Hematopoietic multipotent progenitor cell (in vitro differentiated cells): ENCODE data around the gene AAK1. TPM values are rescaled to one million over a fixed set of nuclear protein-coding genes. Genes with fewer than 3 reads are reported as not detected.
A peak's percentile ranks its signal among the peaks of the same experiment; 100 is the strongest.
"Not testable (repeated sequence)": the region's sequence is repeated elsewhere in the genome, so short reads cannot be mapped to it uniquely, and the experiment has no call there.

Experiments
- DNase-seq, 3 donors: peaks; one replicate each; pipeline ENCODE4 v3.0.0-alpha.2; 2011 to 2015; ENCODE audit warnings: low read depth in 2 of 3, low spot score in 2 of 3
- total RNA-seq: library from RNA; depleted of rRNA; stranded (reverse); fragments of >200 nt; gene quantifications from one replicate; pipeline ENCODE4 v1.2.3, GENCODE V29; 2012

The AAK1 gene
- total RNA-seq, 1 donor, result 17.2 TPM

DNA sequence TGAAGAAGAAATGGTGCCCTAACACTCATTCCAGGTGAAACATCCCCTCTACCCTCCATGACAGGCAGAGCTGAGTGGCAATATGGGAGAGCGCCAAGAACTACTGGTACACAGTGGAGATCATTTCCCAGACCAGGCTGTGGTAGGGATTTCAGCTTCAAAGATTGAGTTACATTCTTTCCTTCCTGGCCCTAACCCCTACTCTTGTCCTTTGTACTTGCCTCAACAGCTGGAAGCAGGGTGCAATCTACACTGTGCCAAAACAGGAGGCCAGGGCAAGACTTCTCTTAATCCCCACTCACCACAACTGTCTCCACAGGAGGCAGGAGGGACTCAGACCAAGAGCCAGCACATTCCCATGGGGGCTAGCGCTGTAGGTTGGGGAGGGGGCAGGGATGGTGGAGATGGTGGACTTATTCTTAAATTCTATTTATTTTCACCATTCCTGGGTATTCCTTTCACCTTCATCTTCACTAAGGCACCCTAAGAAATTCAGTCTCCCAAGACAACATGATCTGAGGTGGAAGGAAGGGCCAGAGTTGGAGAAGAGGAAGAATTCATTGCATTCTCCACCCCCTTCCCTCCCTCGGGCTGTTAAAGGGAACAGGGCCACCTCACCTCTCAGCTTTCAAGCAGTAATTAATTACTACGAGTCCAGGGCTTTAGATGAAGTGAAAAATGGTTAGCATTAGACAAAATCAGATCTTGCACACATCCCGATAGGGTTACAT lies 65.9 kb downstream of the AAK1 start:
- no peak for DNase-seq

DNA sequence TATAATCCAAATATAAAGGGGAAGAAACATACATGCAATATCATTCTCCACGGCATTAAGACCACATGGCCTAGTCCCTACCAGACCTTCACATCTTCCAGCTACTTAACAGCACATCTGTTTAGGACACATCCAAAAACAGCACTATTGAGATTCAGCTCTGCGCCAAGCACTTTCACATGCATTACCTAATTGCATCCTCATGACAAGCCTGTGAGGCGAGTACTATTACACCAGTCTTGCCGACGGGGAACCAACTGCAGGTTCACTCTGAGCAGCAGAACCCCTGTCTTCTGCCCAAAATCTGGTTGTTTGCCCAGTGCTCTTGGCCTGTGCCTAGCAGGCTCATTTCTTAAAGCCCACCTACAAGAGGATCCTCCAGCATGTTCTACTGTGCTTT lies 66.7 kb downstream of the AAK1 start:
- no peak for DNase-seq

DNA sequence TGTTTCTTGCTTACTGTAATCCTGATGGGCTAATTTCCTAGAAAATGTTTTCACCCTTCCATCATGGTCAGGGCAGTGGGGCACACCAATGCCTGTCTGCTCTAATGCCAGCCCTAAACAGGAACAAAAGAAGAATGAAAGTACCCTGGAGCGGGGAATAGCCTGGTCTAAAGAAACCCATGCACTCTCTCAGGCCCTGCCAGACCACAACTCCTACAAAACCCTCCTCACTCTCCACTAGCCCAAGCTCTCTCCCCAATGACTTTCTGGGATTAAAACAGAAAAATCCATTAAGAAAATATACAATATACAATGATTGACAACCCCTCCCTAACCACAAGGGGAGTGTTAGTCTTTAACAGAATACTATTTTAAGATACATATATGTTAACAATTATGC lies 67.6 kb downstream of the AAK1 start:
- no peak for DNase-seq

DNA sequence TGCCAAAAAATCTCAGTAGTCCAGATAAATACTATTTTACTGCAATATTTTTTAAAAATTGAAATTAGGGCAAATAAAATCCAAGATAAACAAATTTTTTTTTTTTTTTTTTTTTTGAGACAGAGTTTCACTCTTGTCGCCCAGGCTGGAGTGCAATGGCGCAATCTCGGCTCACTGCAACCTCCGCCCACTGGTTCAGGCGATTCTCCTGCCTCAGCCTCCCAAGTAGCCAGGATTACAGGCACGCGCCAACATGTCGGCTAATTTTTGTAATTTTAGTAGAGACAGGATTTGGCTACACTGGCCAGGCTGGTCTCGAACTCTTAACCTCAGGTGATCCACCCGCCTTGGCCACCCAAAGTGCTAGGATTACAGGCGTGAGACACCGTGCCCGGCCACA lies 68.2 kb downstream of the AAK1 start:
- DNase-seq, result not testable (repeated sequence)

DNA sequence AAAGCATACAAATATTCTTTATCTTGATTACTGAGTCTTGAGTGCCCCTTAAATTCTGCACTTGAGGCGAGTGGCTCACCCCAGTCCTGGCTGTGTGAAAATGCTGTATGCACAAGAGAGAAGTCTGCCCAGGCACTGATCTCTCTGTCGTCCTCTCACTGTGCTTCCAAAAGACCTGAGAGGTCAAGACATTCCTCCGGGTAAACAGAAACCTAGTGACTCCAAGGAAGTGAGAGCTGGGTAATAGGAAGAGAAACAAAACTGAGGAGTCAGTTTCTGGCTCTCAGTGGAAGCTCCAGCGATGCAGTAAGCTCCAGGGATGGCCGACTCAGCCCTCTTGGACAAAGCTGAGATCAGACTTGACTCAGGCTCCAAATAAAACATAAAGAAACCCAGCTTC lies 70.9 kb downstream of the AAK1 start:
- DNase-seq, result no peak

DNA sequence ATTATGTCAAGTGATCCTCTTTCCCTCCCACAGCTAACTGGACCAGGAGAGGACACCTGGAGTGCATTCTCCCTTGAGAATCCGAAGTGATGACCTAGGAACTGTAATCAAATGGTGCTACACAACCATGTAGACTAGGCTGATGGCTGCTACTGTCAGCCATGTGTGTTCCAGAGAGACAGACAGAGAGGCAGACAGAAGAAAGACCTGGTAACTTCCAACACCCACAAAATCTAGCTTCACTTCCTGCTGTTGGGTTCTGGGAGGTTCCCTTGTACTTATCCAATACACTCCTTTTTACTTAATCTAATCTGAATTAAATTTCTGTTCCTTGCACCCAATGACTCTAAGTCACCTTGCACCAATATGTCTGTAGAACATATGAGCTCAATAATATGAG lies 72.3 kb downstream of the AAK1 start:
- no peak for DNase-seq

DNA sequence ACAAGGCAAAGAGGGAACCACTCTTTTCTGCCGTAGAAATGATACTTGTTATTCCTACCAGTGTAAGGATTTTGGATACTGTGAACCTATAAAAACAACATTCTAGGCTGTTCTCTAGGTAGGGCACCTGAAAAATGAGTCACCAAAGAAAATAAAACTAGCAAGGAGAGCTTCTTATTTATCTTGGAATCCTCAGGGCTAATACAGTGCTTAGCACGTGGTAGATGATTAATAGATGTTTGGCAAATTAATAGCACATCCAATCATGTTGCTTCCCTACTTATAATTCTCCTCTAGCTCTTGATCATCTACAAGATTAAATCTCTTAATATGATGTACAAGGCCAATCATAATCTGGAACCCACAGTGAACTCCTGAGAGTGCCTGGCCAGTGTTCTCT lies 73.1 kb downstream of the AAK1 start:
- no peak for DNase-seq

DNA sequence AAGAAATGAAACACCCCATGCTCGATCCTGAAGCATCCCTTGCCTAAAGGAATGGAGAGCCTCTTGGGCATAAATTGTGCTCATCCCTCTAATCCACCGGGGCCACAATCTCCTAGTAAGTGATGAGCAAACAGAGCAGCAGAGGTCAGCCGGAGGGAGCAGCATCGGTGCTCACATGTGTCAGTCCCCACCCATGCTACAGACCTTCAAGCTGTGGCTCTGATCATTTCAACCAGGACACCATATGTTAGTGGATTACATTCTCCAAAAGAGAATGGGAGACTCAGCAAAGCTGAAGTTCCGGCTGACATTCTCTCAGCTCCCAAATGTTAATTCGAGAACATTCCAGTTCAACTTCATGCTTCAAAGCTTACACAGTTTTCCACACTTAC lies 75.6 kb downstream of the AAK1 start:
- DNase-seq, result no peak

DNA sequence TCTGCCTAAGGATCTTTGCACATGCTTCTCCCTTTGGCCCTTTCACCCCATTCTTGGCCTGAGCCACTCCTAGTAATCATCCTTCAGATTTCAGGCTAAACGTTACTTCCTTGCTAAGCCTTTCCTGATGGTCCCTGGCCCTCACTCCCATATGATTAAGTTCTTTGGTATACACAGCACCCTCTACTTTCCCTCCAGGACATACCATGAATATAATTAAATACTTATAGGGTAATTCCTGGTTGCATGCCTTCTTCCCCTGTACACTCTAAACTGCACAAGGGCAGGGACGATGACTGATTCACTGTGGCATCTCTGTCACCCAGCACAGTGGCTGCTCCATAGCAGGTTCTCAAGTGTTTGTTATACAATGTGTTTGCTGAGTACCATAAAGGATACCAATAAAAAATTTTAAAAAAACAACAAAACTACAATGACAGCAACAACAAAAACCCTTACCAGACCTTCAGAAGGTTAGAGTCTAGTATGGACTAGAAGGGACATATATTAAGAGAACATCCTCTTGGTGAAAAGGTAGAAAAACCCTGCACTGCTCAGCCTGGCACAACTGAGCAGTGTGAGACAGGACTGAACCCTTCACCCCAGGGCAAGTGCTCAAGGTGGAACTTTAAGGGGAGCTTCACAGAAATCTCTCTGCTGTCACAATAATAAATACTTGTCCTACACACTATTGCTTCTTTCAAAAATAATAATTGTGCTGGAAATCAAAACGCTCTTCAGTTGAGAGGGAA lies 76.2 kb downstream of the AAK1 start:
- DNase-seq, result no peak

DNA sequence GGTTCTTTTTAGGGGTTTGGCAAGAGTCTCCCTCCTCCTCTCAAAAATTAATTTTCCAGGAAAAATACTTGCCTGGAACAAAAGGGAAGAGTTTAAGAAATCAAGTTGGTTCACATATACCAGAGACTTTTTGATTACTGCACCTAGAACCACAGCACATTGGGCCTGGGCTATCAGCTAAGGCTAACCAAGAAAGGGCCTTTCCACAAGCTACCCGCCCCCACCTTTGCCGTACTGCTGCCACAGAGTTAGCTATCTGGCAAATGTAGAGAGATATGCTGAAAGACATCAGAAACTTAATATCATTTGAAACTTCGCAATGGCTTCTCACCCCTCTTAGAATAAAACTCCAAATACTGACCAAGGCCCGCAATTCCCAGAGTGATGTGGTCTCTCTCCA lies 76.9 kb downstream of the AAK1 start:
- no peak for DNase-seq

DNA sequence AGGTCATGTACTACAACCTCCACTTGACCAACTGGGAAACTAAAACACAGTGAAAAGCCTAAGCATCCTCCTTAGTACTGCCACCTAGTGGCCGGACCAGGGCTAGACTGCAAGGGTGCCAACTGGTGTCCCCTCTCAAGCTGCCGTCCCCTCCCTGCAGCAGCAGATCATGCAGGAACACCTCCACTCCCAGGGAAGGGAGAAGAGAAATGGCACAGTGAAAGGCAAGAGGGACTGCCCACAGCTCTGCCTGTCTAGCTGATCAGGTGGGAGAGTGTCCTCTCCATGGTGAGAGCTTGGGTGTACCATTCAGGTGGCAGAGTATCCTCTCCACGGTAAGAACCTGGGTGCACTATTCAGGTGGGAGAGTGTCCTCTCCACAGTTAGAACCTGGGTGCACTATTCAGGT lies 78.1 kb downstream of the AAK1 start:
- peak; percentile 49 to 65 (median 57) for DNase-seq

DNA sequence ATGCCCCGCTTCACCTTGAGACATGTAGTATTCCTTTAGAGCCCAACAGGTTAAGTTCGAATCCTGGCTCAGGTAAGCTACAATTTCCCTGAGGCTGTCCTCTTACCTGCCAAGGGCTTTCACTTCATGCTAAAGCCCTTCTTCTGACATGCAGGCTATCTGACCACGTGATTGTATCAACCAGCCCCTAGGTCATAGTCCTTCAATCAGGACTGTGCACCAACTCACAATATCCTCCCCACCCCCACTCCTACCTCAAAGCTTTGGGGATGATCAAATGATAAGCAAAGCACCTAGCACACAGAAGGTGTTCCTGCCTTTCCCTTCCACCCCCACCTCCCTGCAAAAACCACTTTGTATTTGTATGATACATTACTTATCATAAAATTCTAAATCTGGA lies 78.9 kb downstream of the AAK1 start:
- no peak for DNase-seq

DNA sequence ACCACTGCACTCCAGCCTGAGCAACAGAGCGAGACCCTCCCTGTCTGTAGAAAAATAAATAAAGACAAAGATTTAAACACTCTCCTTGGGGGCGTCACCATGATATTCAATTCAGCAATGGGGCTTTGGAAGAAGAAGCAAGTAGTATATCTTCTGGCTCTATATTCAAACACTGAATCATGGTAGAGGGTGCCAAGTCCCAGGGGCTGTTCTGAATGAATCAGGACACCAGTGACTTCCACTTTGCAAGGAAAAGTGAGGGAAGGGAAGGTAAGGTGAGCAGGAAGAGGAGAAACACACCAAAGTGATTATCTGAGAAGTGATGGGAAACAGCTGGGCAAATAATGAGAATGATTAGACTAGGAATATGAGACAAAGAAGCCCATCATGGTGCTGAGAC lies 80.5 kb downstream of the AAK1 start:
- DNase-seq, result no peak

DNA sequence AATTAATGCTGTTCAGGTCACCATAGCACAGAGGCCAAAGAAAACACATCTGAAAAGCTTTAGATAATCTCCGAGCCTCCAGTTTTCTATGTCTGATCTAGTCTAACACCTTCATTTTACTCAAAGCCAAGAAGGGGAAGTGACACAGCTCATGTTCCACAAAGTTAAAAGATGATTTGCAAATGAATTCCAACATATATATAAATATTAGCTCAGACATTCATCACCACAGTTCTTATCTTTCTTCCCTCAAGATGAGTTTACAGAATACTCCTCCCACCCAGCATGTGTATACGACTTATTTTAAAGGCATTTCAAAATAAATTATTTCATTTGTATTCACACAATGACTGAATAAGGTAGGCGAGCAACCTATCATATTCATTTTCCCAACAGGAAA lies 82.4 kb downstream of the AAK1 start:
- peak in 1 of 3 donors; percentile 28 for DNase-seq

DNA sequence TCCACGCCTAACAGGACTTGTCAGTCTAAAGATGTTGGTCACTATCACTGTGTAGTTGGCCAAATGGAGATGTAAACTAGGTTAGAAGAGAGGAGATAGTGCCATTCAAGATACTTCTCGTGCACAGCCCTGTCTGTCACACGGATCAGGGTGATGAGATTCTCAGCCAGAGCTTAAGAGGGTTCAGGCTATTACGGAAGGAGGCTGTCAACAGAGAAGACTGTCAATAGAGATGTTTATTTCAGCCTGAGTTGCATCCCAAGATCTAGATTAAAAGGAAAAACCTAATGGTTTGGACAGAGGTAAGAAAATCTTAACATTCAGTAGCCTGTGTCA lies 83.4 kb downstream of the AAK1 start:
- no peak for DNase-seq

DNA sequence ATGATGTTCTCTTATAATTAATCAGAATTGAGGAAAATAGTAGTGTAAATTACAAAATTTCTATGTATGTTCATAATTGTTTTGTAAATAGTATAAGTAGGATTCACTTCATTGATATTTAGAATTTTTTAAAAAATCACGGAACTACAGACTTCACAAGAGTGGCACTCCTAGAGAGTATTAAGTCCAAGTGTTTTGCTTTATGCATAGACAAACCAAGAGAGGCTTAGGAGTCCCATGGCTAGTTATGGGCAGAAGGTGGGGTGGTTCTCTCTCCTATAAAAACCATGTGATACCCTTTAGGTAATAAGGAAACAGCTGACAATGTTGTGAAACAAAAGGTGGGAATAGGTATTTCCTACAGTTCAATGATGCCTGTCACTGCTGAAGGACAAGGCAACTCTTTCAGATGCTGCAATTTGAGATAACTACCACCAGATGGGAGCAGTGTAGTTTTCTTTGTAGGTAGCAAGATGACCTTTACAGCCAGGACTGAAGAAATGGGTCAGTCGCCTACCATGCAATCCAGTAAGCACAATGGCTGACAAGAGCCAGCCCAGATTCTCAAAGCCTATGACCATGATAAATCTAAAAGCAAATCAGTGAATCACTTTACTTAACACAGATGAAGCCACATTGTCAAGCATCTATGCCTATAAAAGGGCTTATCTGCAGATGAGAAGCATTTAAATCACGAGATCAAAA lies 83.9 kb downstream of the AAK1 start:
- DNase-seq, result peak in 1 of 3 donors; percentile 43

DNA sequence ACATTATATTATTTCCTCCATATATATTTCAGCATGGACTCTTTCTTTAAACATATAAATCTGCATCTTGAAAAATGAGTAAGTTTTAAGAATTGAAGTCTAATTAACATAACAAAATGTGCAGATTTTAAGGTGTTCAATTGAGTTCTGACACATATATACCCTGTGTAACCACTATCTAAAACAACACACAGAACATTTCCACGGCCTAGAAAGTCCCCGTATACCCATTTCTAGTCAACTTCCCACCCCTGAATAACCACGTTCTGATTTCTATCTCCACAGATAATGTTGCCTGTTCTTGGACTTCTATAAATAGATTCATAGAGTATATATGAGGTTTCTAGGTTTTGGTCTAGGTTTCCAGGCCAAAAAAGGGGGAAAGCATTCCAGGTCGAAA lies 87.5 kb downstream of the AAK1 start:
- no peak for DNase-seq

DNA sequence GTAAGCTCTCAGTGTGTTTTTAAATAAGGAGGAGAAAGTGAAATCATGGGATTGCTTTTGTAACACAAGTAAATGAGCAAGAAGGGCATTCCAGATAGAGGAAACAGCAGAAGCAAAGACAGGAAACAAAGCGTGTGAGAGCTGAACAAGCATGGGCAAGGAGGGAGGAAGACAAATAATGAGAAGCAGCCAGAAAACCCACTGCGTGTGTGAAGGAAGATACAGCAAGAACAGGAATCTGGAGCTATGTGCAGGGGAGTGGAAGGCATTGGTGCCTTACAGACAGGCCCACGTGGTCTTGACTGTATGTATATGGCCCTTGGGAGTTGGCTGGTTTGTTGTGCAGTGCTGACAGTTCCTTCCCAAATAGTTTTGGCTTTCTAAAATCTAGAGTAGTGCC lies 88.6 kb downstream of the AAK1 start:
- DNase-seq, result peak in 2 of 3 donors; percentile 14 to 53

DNA sequence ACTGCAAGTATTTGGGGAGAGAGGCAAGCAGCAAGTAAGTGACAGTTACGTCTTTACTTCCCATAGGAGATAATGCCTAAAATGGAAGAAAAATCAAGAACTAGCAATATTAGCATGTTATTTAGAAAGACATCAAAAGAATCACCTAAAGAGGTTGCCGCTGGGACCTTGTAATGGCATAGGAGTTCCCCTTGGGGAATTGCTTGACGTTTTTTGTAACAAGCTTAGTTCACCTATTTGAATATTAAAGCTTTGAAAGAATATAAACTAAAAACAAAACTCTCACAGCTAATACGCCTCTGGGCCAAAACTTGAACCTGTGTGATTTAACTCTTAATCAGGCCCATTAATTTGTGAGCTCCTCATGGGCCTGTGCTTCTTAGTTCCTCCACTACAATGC lies 89.0 kb downstream of the AAK1 start:
- DNase-seq, result no peak

DNA sequence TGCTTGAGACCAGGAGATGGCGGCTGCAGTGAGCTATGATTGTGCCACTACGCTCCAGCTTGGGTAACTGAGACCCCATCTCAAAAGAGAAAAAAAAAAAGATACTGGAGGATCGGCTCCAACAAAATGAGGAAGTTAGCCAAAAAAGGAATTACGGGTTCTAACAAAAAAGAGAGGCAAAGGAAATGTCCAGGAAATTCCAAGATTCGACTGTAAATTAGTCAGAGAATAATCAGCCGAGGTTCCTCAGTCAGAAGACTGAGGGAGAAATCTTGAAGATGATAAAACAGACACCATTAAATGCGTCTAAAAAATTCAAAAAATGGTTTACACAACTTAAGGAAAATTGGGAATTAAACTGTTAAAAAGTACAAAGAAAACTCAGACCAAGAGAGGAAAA lies 89.5 kb downstream of the AAK1 start:
- no peak for DNase-seq

DNA sequence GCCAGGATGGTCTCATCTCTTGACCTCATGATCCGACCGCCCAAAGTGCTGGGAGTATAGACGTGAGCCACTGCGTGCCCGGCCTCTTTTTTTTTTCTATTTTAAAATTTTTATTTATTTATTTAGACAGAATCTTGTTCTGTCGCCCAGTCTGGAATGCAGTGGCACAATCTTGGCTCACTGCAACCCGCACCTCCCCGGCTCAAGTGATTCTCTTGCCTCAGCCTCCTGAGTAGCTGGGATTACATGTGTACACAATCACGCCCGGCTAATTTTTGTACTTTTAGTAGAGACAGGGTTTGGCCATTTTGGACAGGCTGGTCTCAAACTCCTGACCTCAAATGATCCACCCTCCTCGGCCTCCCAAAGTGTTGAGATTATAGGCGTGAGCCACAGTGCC lies 93.0 kb downstream of the AAK1 start:
- not testable (repeated sequence) for DNase-seq

DNA sequence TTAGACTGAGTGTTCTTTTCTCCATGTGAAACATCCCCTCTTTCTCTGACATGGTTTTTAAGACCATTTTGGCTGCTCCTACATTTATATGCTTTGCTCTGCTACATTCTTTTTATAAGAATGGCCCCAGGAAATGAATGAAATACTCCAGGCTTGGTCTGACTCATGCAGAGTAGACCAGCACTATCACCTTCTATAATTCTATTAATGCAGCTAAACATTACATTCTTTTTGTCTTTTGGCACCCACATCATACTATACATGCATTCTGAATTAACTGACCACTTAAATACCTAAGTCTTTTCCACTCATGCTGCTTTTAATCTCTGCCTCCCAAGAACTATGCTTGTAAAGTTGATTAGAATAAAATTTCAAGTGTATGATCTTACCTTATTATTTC lies 94.1 kb downstream of the AAK1 start:
- no peak for DNase-seq
